Astrocyte of the cerebellum (primary cell): ENCODE data around the gene GPD1L.

ENCODE experiments used
- DNase-seq: peaks from one replicate; pipeline ENCODE4 v3.0.0-alpha.2; 2011; ENCODE audit warnings: low read depth
- H3K4me3 ChIP-seq: 2 replicates; pipeline ENCODE4 v1.5.1; 2011; ENCODE audit warnings: mild to moderate bottlenecking, low read depth, low read length, moderate library complexity
- in situ Hi-C: cut with HindIII; loops from 2 replicates; pipeline ENCODE4 v1.10.0; 2017; ENCODE audit warnings: low sequenced_read_pairs
- TF ChIP-seq, protein P1 (sequence below): IDR thresholded peaks from 2 replicates; pipeline ENCODE4 v1.5.1; 2012; ENCODE audit warnings: low read length, low read depth, moderate library complexity, mild to moderate bottlenecking; ENCODE audit errors: missing control alignments

Gene GPD1L

DNA sequence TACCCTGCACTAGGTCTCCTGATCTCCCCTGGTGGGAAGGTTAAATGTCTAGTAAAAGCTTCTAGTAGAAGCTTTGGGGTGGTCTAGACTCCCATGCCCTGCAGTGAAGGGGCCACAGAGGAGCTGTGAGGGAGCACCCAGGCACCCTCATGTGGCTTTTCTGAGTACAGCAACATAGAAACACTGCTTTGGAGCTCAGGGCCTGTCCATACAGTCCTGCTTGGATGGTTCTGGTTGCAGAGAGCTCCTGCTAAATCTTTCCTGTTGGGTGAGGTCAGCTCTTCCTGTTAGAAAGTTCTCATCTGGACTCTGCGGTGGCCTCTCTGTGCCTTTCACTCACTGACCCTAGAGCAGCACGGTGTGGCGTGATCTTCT, 47.8 kb downstream of the GPD1L start:
- DNase-seq, result no peak
- TF ChIP-seq, protein P1, sequence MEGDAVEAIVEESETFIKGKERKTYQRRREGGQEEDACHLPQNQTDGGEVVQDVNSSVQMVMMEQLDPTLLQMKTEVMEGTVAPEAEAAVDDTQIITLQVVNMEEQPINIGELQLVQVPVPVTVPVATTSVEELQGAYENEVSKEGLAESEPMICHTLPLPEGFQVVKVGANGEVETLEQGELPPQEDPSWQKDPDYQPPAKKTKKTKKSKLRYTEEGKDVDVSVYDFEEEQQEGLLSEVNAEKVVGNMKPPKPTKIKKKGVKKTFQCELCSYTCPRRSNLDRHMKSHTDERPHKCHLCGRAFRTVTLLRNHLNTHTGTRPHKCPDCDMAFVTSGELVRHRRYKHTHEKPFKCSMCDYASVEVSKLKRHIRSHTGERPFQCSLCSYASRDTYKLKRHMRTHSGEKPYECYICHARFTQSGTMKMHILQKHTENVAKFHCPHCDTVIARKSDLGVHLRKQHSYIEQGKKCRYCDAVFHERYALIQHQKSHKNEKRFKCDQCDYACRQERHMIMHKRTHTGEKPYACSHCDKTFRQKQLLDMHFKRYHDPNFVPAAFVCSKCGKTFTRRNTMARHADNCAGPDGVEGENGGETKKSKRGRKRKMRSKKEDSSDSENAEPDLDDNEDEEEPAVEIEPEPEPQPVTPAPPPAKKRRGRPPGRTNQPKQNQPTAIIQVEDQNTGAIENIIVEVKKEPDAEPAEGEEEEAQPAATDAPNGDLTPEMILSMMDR, result peak; percentile 41
- in situ Hi-C loops, result no loop called here
- H3K4me3 ChIP-seq, result no peak overlapping the region

DNA sequence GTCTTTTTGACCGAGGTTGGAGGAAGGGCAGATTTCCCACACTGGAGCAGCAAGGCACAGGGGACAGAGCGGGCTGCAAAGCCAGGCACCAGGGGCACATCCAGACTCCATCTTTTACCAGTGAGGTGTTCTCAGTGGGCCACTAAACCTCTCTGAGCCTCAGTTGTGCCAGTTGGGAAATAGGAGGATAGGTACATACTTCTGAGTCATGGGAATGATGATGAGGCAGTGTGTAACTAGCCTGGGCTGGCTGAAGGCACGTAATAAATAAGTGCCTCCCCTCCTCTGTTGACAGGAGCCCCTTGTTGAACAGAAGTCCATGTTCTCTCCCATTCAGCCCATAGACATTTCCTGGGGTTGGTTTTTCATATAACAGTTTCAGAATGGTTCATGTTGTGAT, 48.7 kb downstream of the GPD1L start:
- no peak overlapping the region for H3K4me3 ChIP-seq
- TF ChIP-seq, protein P1, result no peak
- in situ Hi-C loops, result no loop called here
- DNase-seq, result no peak

DNA sequence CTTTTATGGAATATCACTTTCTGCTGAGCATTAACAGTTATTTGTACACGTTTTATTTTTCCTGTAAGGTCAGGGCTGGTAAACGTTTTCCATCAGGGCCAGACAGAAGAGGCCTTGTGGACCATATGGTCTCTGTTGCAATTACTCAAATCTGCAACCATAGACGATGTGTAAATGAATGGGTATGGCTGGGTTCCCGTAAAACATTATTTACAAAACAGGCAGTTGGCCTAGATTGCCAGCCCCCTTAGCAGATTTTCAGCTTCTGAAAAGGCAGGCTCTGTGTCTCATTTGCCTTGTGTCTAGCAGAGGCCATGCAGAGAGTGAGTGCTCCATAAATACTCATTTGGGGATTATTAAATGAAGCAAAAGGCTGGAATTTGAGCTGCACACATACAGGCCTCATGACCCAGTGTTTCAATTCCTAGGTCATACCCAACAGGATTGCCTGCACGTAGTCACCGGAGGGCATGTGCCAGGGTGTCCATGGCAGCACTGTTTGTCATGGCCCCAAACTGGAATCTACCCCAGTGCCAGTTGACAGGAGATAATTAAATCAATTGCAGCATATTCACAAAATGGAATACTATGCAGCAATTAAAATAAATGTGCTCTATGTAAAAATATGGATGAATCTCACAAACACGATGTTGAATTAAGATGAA, 51.3 kb downstream of the GPD1L start:
- TF ChIP-seq, protein P1, result no peak
- in situ Hi-C loops, result no loop called here
- H3K4me3 ChIP-seq, result no peak overlapping the region
- DNase-seq, result no peak

DNA sequence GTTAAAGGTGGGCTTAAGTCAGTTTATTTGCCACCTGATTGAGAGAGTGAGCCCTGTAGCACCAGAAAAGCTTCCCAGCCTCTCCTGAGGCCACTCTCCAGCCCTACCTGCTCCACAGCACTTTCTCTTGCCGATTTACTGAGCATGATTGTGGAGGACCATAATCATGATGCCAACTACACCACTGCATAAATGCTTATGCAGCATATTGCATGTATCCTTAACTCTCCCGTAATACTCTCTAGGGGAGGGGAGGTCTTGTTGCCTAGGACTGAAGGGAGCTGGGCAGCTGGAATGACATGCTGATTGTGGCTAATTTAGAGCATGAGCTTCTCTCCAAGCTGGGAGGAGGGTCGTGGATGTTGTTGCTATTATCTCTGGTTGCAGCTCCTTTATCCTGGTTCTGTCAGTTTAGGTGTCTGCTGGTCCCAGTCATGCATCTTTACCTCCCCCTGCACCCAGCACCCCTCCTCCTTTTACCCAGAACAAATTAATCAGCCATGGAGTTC, 54.3 kb downstream of the GPD1L start:
- in situ Hi-C loops, result loop anchor here (10.0 kb wide), 1 partner anchor 56 kb away; the partner anchor contains the start of gene GPD1L

DNA sequence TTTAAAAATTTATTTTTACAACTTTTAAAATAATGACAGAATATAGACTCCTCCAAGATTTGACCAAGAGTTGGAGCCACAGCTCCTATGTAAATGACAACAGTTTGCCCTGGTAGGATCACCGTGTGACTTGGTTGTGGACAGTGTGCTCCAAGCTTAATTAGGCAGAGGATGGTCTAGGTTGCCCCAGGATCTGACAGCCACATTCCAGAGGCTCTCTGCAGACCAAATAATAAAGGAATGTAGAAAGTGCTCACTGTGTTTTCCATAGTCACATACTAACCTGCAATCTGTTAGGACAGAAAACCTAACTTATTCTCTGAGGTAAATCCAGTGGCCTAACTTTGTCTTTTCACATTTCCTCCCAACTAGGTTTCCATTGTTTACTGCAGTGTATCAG, 59.0 kb downstream of the GPD1L start:
- no peak for DNase-seq
- H3K4me3 ChIP-seq, result no peak overlapping the region
- in situ Hi-C loops, result loop anchor here (10.0 kb wide), 1 partner anchor 61 kb away; the partner anchor contains the start of gene GPD1L
- TF ChIP-seq, protein P1, result no peak

More for the DNA sequence above, 54.3 kb downstream of the GPD1L start:
- no peak for DNase-seq
- H3K4me3 ChIP-seq, result no peak overlapping the region
- TF ChIP-seq, protein P1, result no peak

DNA sequence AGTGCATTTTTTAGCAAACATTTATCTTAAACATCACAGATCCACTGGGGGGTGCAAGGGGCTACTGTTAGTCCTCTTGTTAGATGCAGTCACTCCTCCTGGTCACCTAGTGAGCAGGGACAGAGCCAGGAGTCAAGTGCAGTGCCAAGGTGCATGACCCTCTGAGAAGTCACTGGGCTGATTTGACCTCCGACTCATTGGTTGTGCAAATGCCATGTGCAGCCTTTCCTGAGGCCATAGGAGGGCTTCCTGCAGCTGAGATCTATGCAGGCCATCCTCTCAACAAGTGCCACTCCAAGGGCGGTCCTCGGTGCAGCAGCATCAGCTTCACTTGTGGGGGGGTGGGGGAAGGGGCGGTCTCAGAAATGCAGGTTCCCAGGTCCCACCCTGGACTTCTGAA, 60.2 kb downstream of the GPD1L start:
- in situ Hi-C loops, result loop anchor here (10.0 kb wide), 1 partner anchor 62 kb away; the partner anchor contains the start of gene GPD1L
- TF ChIP-seq, protein P1, result no peak
- no peak for DNase-seq
- H3K4me3 ChIP-seq, result no peak overlapping the region
